Neural crest cell (in vitro differentiated cells): ENCODE measurements around the gene WDR27. TPM values are rescaled to one million over a fixed set of nuclear protein-coding genes. Genes with fewer than 3 reads are reported as not detected.

Source experiments
- DNase-seq: peaks from one replicate; pipeline ENCODE4 v3.0.0; 2021; ENCODE audit warnings: low read depth, mixed read lengths, low spot score
- H3K27ac Mint-ChIP-seq: one replicate; pipeline ENCODE4 v1.8.0; 2021; ENCODE audit warnings: mild to moderate bottlenecking, mixed read lengths; ENCODE audit not compliant: unreplicated experiment
- H3K27me3 Mint-ChIP-seq: 2 replicates; pipeline ENCODE4 v1.8.0; 2021; ENCODE audit warnings: low read depth, mild to moderate bottlenecking, mixed read lengths
- H3K36me3 Mint-ChIP-seq: 2 replicates; pipeline ENCODE4 v1.8.0; 2021; ENCODE audit warnings: low read depth, mild to moderate bottlenecking, mixed read lengths
- H3K4me1 Mint-ChIP-seq: 2 replicates; pipeline ENCODE4 v1.8.0; 2021; ENCODE audit warnings: mixed read lengths
- H3K4me3 Mint-ChIP-seq: one replicate; pipeline ENCODE4 v1.8.0; 2021; ENCODE audit warnings: mild to moderate bottlenecking, mixed read lengths
- H3K9me3 Mint-ChIP-seq: 2 replicates; pipeline ENCODE4 v1.8.0; 2021; ENCODE audit warnings: mixed read lengths
- CTCF ChIP-seq: fragments of 200-600 bp; sonication (generic); conservative IDR thresholded peaks from 2 replicates; pipeline ENCODE4 v1.5.0; 2021; ENCODE audit warnings: antibody characterized with exemption, mild to moderate bottlenecking
- total RNA-seq: library from RNA; stranded (reverse); gene quantifications from 2 replicates; pipeline ENCODE4 v1.2.1, GENCODE V29; 2021

Gene WDR27
- total RNA-seq, 1 donor from 2014 or later: 103 TPM

DNA sequence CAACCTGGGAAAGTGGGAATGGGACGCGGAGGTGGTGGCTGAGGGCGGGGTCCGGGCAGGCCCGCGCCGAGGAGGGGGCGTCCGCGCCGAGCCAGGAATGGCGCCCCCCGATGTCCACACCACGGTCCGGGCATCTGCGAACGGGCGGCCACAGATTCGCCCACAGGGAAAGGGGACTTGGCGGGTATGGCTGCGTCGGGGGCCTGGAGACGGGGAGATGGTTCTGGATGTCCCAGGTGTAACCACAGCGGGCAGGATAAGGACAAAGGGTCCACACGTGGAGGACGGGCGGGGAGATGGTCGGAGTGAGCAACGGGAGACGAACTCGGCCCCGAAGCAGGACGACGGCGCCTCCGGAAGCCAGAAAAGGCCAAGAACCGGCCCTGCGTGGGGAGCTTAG, 124.6 kb downstream of the WDR27 start:
- H3K4me3 Mint-ChIP-seq: no peak overlapping the region
- no peaks in the 10 kb centered on the region for H3K27me3 Mint-ChIP-seq
- H3K4me1 Mint-ChIP-seq: no peaks in the 10 kb centered on the region
- no peak for TF ChIP-seq CTCF
- peaks cover 12% of the 10 kb centered on the region for H3K9me3 Mint-ChIP-seq
- no peak overlapping the region for H3K27ac Mint-ChIP-seq
- H3K36me3 Mint-ChIP-seq: peaks cover 33% of the 10 kb centered on the region
- DNase-seq: no peak

DNA sequence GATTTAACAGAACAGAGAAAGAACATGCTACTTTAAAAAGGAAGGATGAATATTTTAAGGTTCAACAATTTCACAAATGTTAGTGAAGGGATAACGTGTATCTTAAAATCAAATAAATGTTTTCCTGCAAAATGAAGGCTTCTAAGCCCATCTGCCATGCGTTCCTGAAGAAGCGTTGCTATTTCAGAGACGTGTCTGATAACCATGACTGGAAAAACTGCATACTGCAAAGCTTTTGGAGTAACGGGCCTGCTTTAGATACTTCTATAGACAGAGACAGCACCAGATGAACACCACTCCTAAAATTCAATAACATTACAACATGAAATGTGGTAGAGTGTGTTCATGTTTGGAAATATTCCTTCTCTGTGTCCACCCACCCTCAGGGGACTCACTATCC, 126.0 kb downstream of the WDR27 start:
- Mint-ChIP-seq H3K27ac (no peak overlapping the region), H3K4me1 (no peaks in the 10 kb centered on the region), H3K36me3 (peaks cover 27% of the 10 kb centered on the region), H3K27me3 (no peaks in the 10 kb centered on the region), H3K4me3 (no peak overlapping the region), H3K9me3 (peaks cover 12% of the 10 kb centered on the region)
- DNase-seq: no peak
- no peak for TF ChIP-seq CTCF

DNA sequence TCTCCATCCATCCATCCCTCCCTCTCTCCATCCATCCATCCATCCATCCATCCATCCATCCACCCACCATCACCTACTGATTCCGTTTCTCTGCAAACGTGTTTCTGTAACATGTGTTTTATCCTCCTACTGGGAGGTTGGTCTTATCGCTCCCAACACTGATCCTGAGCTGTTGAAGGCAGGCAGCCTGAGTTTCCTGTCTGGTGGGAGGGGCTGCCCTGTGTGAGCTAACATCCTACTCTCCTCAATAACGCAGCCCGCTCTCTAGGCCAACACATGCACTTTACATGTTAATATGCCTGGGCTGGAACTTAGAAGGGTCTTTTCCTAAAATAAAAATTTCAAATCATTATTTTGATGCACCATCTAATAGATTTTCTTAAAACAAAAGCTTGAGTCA, 126.5 kb downstream of the WDR27 start:
- DNase-seq: no peak
- peaks cover 12% of the 10 kb centered on the region for H3K9me3 Mint-ChIP-seq
- no peaks in the 10 kb centered on the region for H3K27me3 Mint-ChIP-seq
- no peak overlapping the region for H3K27ac Mint-ChIP-seq
- TF ChIP-seq CTCF: no peak
- no peak overlapping the region for H3K4me3 Mint-ChIP-seq
- no peaks in the 10 kb centered on the region for H3K4me1 Mint-ChIP-seq
- H3K36me3 Mint-ChIP-seq: peaks cover 26% of the 10 kb centered on the region

GRCh38 chr6:169574420-169574819, 127.4 kb downstream of the WDR27 start:
- DNase-seq: no peak
- TF ChIP-seq CTCF: no peak
- Mint-ChIP-seq H3K4me3 (no peak overlapping the region), H3K36me3 (peaks cover 22% of the 10 kb centered on the region), H3K9me3 (peaks cover 6% of the 10 kb centered on the region), H3K27me3 (no peaks in the 10 kb centered on the region), H3K27ac (no peak overlapping the region), H3K4me1 (no peaks in the 10 kb centered on the region)

GRCh38 chr6:169573883-169574282, 127.9 kb downstream of the WDR27 start:
- Mint-ChIP-seq H3K9me3 (peaks cover 6% of the 10 kb centered on the region), H3K27me3 (no peaks in the 10 kb centered on the region), H3K36me3 (peaks cover 21% of the 10 kb centered on the region), H3K4me3 (no peak overlapping the region), H3K4me1 (no peaks in the 10 kb centered on the region), H3K27ac (no peak overlapping the region)
- no peak for TF ChIP-seq CTCF
- DNase-seq: no peak
